Activated CD8-positive, alpha-beta T cell treated with anti-CD3 and anti-CD28 coated beads for 36 hours (primary cell): Measurements from ENCODE around the gene FGF5. TPM values are rescaled to one million over a fixed set of nuclear protein-coding genes. Genes with fewer than 3 reads are reported as not detected.
"Not testable (repeated sequence)": the region's sequence is repeated elsewhere in the genome, so short reads cannot be mapped to it uniquely, and the experiment has no call there.

Experiments used
- ATAC-seq: fragments of 200-7000 bp; cut with Tn5 transposase; one replicate; pipeline ENCODE4 v1.10.0; 2021; ENCODE audit warnings: mild to moderate bottlenecking, moderate library complexity
- CTCF ChIA-PET: fragments of 350-600 bp; sonication (Branson Sonifier 250); formaldehyde crosslinking; loops from one replicate; lab custom pipeline; 2021; ENCODE audit warnings: antibody characterized with exemption; lab: Charles Lee
- POLR2A ChIA-PET: fragments of 350-600 bp; sonication (Branson Sonifier 250); formaldehyde crosslinking; loops from one replicate; lab custom pipeline; 2021; ENCODE audit warnings: antibody characterized with exemption; lab: Charles Lee
- DNase-seq: peaks from one replicate; pipeline ENCODE4 v3.0.0-alpha.2; 2020
- H3K27ac Mint-ChIP-seq: one replicate; pipeline ENCODE4 v1.8.0; 2021; ENCODE audit warnings: mild to moderate bottlenecking, mixed read lengths
- H3K27me3 Mint-ChIP-seq: one replicate; pipeline ENCODE4 v1.8.0; 2021; ENCODE audit warnings: mixed read lengths
- H3K36me3 Mint-ChIP-seq: one replicate; pipeline ENCODE4 v1.8.0; 2021; ENCODE audit warnings: low read depth, mixed read lengths
- H3K4me1 Mint-ChIP-seq: one replicate; pipeline ENCODE4 v1.8.0; 2021; ENCODE audit warnings: low read depth, mixed read lengths
- H3K4me3 Mint-ChIP-seq: one replicate; pipeline ENCODE4 v1.8.0; 2021; ENCODE audit warnings: mild to moderate bottlenecking, moderate library complexity, mixed read lengths
- H3K9me3 Mint-ChIP-seq: one replicate; pipeline ENCODE4 v1.8.0; 2021; ENCODE audit warnings: mixed read lengths
- CTCF ChIP-seq: fragments of 200-600 bp; IDR thresholded peaks from one replicate; pipeline ENCODE4 v1.8.0; 2022; ENCODE audit warnings: antibody characterized with exemption, mild to moderate bottlenecking
- intact Hi-C: fragments of 100-400 bp; cut with micrococcal nuclease; formaldehyde crosslinking; loops from one replicate; pipeline ENCODE4 v1.10.0; 2022
- total RNA-seq, 2 experiments: library from RNA; stranded (reverse); gene quantifications; one replicate each; pipeline ENCODE4 v1.2.3, GENCODE V29; 2021

FGF5 gene
- total RNA-seq, 2 experiments from 2014 or later: not detected

- Mint-ChIP-seq H3K4me3 (no peak overlapping the region), H3K4me1 (no peaks in the 10 kb centered on the region), H3K36me3 (no peaks in the 10 kb centered on the region), H3K27ac (no peak overlapping the region), H3K27me3 (peaks cover 5% of the 10 kb centered on the region), H3K9me3 (no peaks in the 10 kb centered on the region)
- ATAC-seq: no peak
- POLR2A ChIA-PET: no interaction called here
- intact Hi-C loops: no loop called here
- CTCF ChIA-PET: no interaction called here
- no peak for TF ChIP-seq CTCF
- no peak for DNase-seq
Observed at GRCh38 chr4:80239480-80240150, 26.8 kb upstream of the FGF5 start.

- ATAC-seq: no peak
Observed at GRCh38 chr4:80240976-80241375, 25.5 kb upstream of the FGF5 start.

GRCh38 chr4:80243274-80244018 lies 23.0 kb upstream of the FGF5 start:
- no peaks in the 10 kb centered on the region for H3K4me1 Mint-ChIP-seq
- POLR2A ChIA-PET: no interaction called here
- no peak for DNase-seq
- no peak overlapping the region for H3K4me3 Mint-ChIP-seq
- H3K9me3 Mint-ChIP-seq: no peaks in the 10 kb centered on the region
- no peak overlapping the region for H3K27ac Mint-ChIP-seq
- no peak for TF ChIP-seq CTCF
- intact Hi-C loops: no loop called here
- ATAC-seq: no peak
- H3K36me3 Mint-ChIP-seq: no peaks in the 10 kb centered on the region
- CTCF ChIA-PET: no interaction called here
- peaks cover 5% of the 10 kb centered on the region for H3K27me3 Mint-ChIP-seq

More at GRCh38 chr4:80240976-80241375, 25.5 kb upstream of the FGF5 start:
- no peaks in the 10 kb centered on the region for H3K4me1 Mint-ChIP-seq
- no peak for TF ChIP-seq CTCF
- H3K9me3 Mint-ChIP-seq: no peaks in the 10 kb centered on the region
- intact Hi-C loops: no loop called here
- no peak for DNase-seq
- H3K27me3 Mint-ChIP-seq: peaks cover 3% of the 10 kb centered on the region
- H3K36me3 Mint-ChIP-seq: no peaks in the 10 kb centered on the region
- H3K27ac Mint-ChIP-seq: no peak overlapping the region
- no peak overlapping the region for H3K4me3 Mint-ChIP-seq
- ChIA-PET POLR2A (no interaction called here), CTCF (no interaction called here)

- H3K4me1 Mint-ChIP-seq, H3K27ac Mint-ChIP-seq, H3K4me3 Mint-ChIP-seq, ATAC-seq, H3K27me3 Mint-ChIP-seq, CTCF ChIA-PET, DNase-seq, POLR2A ChIA-PET, H3K9me3 Mint-ChIP-seq, H3K36me3 Mint-ChIP-seq, intact Hi-C loops: not testable (repeated sequence)
Observed at GRCh38 chr4:80247484-80247883, 19.0 kb upstream of the FGF5 start.

GRCh38 chr4:80249144-80249543 lies 17.3 kb upstream of the FGF5 start:
- DNase-seq (no peak), ATAC-seq (no peak)
- Mint-ChIP-seq H3K27me3 (peaks cover 7% of the 10 kb centered on the region), H3K4me3 (no peak overlapping the region), H3K27ac (no peak overlapping the region), H3K36me3 (no peaks in the 10 kb centered on the region), H3K4me1 (no peaks in the 10 kb centered on the region), H3K9me3 (no peaks in the 10 kb centered on the region)
- CTCF ChIA-PET: no interaction called here
- intact Hi-C loops: no loop called here
- TF ChIP-seq CTCF: no peak
- POLR2A ChIA-PET: no interaction called here
